GM12878 (cell line): ENCODE results near the gene PRKAR2B. TPM values are rescaled to one million over a fixed set of nuclear protein-coding genes. Genes with fewer than 3 reads are reported as not detected.

Source experiments
- ATAC-seq: fragments of 200-7000 bp; cut with Tn5 transposase; 3 replicates; pipeline ENCODE4 v1.9.1; 2020; ENCODE audit warnings: mild to moderate bottlenecking, moderate library complexity
- BruUV-seq: library from RNA; stranded (reverse); fragments of 400-500 nt; replicated peaks from 2 replicates; lab custom pipeline; 2021; lab: Mats Ljungman, UMichigan
- CTCF ChIA-PET: fragments of 300-600 bp; sonication (Branson Sonifier 250); formaldehyde crosslinking; extraction: SDS; loops from one replicate; lab custom pipeline; 2021; ENCODE audit warnings: inconsistent platforms; lab: Yijun Ruan, JAX
- POLR2A ChIA-PET: fragments of 350-600 bp; formaldehyde crosslinking; extraction: SDS; loops from one replicate; lab custom pipeline; 2021; ENCODE audit warnings: inconsistent platforms; lab: Charles Lee
- RAD21 ChIA-PET: fragments of 300-600 bp; sonication (Branson Sonifier 250); formaldehyde crosslinking; loops from one replicate; lab custom pipeline; 2023; ENCODE audit warnings: antibody characterized with exemption; ENCODE audit not compliant: unreplicated experiment; lab: Charles Lee
- SMC1A ChIA-PET: fragments of 300-600 bp; sonication (Branson Sonifier 250); formaldehyde crosslinking; loops from one replicate; lab custom pipeline; 2023; ENCODE audit not compliant: unreplicated experiment, uncharacterized antibody; lab: Charles Lee
- DNase-seq: peaks from one replicate; pipeline ENCODE4 v3.0.0-alpha.2; 2011; ENCODE audit warnings: low read depth, low spot score
- FAIRE-seq: peaks from 3 replicates; lab custom pipeline; 2011; peaks lifted over from hg19 to GRCh38; lab: Jason Lieb, UNC
- H2AFZ ChIP-seq: 2 replicates; pipeline ENCODE4 v1.6.0; 2011; ENCODE audit warnings: low read depth, low read length, control low read depth; ENCODE audit not compliant: control insufficient read depth
- H3K27ac ChIP-seq: 2 replicates; pipeline ENCODE4 v1.5.1; 2011; ENCODE audit warnings: control low read depth; ENCODE audit not compliant: control insufficient read depth, insufficient read depth
- H3K27me3 ChIP-seq, 2 experiments: replicated peaks in 1 of 2; 2 replicates each; pipeline versions ENCODE4 v1.6.0 to v1.6.1; 2011; ENCODE audit warnings: low read length in 1 of 2; ENCODE audit not compliant: control insufficient read depth in 2 of 2, insufficient read depth in 2 of 2
- H3K36me3 ChIP-seq, 2 experiments: 2 replicates each; pipeline ENCODE4 v1.5.1; 2011; ENCODE audit warnings: low read length in 1 of 2; ENCODE audit not compliant: control insufficient read depth in 2 of 2, insufficient read depth in 2 of 2
- H3K4me1 ChIP-seq: 2 replicates; pipeline ENCODE4 v1.6.1; 2011; ENCODE audit warnings: mild to moderate bottlenecking, low read length, moderate library complexity, mixed read lengths; ENCODE audit not compliant: control insufficient read depth, insufficient read depth
- H3K4me2 ChIP-seq: 2 replicates; pipeline ENCODE4 v1.6.0; 2011; ENCODE audit warnings: control low read depth; ENCODE audit not compliant: control insufficient read depth, insufficient read depth
- H3K4me3 ChIP-seq: fragments of 200-600 bp; sonication (generic); 2 replicates; pipeline ENCODE4 v1.5.1; 2016
- H3K79me2 ChIP-seq: 2 replicates; pipeline ENCODE4 v1.6.0; 2011; ENCODE audit warnings: low read length; ENCODE audit not compliant: control insufficient read depth, insufficient read depth
- H3K9ac ChIP-seq: 2 replicates; pipeline ENCODE4 v1.8.0; 2011; ENCODE audit warnings: low read length, control low read depth, mixed read lengths; ENCODE audit not compliant: control insufficient read depth, insufficient read depth
- H3K9me3 ChIP-seq: replicated peaks from 3 replicates; pipeline ENCODE4 v1.5.1; 2011; ENCODE audit warnings: mild to moderate bottlenecking, low read length; ENCODE audit not compliant: control insufficient read depth, insufficient read depth
- H4K20me1 ChIP-seq: 2 replicates; pipeline ENCODE4 v1.6.0; 2011; ENCODE audit not compliant: control insufficient read depth, insufficient read depth
- EP300 ChIP-seq, 2 experiments: fragments of 150-350 bp in 1 of 2; IDR thresholded peaks; 2 replicates each; pipeline ENCODE4 v1.6.1; 2011 to 2012; ENCODE audit warnings: low read depth in 2 of 2, low read length in 2 of 2, borderline replicate concordance in 1 of 2, improper control_type of control experiment in 1 of 2, inconsistent platforms in 1 of 2; ENCODE audit not compliant: control insufficient read depth in 1 of 2
- EZH2 ChIP-seq: IDR thresholded peaks from 2 replicates; pipeline ENCODE4 v1.6.1; 2012; ENCODE audit warnings: low read depth, mild to moderate bottlenecking, control low read depth, inconsistent platforms, low read length, borderline replicate concordance; ENCODE audit not compliant: control insufficient read depth
- KAT2A ChIP-seq: conservative IDR thresholded peaks from 2 replicates; pipeline ENCODE4 v1.6.1; 2011; ENCODE audit warnings: low read depth, low read length; ENCODE audit not compliant: control insufficient read depth
- PAX5 ChIP-seq: IDR thresholded peaks from 2 replicates; pipeline ENCODE4 v1.6.1; 2011; ENCODE audit warnings: low read depth, low read length, borderline replicate concordance
- RFX5 ChIP-seq: IDR thresholded peaks from 2 replicates; pipeline ENCODE4 v1.6.1; 2011; ENCODE audit warnings: low read depth, low read length, improper control_type of control experiment
- SMAD5 ChIP-seq: IDR thresholded peaks from 2 replicates; pipeline ENCODE4 v1.6.1; 2016; ENCODE audit warnings: antibody characterized with exemption, low read depth
- ZNF622 ChIP-seq: fragments of 450-650 bp; IDR thresholded peaks from 2 replicates; pipeline ENCODE4 v1.6.1; 2017; ENCODE audit warnings: mild to moderate bottlenecking, inconsistent platforms
- in situ Hi-C: fragments of 300-500 bp; cut with MboI; formaldehyde crosslinking; loops from 9 replicates; pipeline ENCODE4 v1.14.3; 2018; ENCODE audit warnings: mixed read lengths
- intact Hi-C: fragments of 100-400 bp; cut with micrococcal nuclease; formaldehyde crosslinking; loops from one replicate; pipeline ENCODE4 v1.14.2; 2022; ENCODE audit not compliant: unreplicated experiment
- polyA plus RNA-seq, 11 experiments: library from polyadenylated mRNA; depleted of rRNA in 4 of 11; unstranded in 6 of 11; stranded (reverse) in 5 of 11; fragments of >200 nt; fragmentation: Nextera tagmentation in 4 of 11; fragmentation: Illumina TruSeq in 1 of 11; extraction: Ambion mirVana in 4 of 11; extraction: Trizol in 1 of 11; gene quantifications; 1 replicate in 1 of 11; 2 replicates in 10 of 11; pipeline versions ENCODE4 v1.2.1 to v1.2.3, GENCODE V29; 2011 to 2016; ENCODE audit warnings: inconsistent platforms in 2 of 11, missing spikeins in 2 of 11, low read depth in 1 of 11
- total RNA-seq, 4 experiments: library from RNA; depleted of rRNA in 3 of 4; stranded (reverse); fragments of >200 nt in 3 of 4; fragmentation: Illumina TruSeq in 1 of 4; extraction: Trizol in 1 of 4; gene quantifications; 2 replicates each; pipeline versions ENCODE4 v1.2.1 to v1.2.3, GENCODE V29; 2013 to 2021
- TF ChIP-seq, protein P1 (sequence below): fragments of 450-650 bp; IDR thresholded peaks from 2 replicates; pipeline ENCODE4 v1.6.1; 2016; ENCODE audit warnings: mild to moderate bottlenecking, moderate library complexity, borderline replicate concordance
- TF ChIP-seq, protein P2 (sequence below): fragments of 450-650 bp; IDR thresholded peaks from 2 replicates; pipeline ENCODE4 v1.6.1; 2016; ENCODE audit warnings: mild to moderate bottlenecking
- TF ChIP-seq, protein P3 (sequence below): IDR thresholded peaks from 2 replicates; pipeline ENCODE4 v1.6.1; 2012; ENCODE audit warnings: low read length, inconsistent platforms
- TF ChIP-seq, protein P4 (sequence below): fragments of 450-650 bp; IDR thresholded peaks from 2 replicates; pipeline ENCODE4 v1.6.1; 2017; ENCODE audit warnings: low read depth, mild to moderate bottlenecking, moderate library complexity
- TF ChIP-seq, protein P5 (sequence below): IDR thresholded peaks from 2 replicates; pipeline ENCODE4 v1.6.1; 2011; ENCODE audit warnings: borderline replicate concordance, low read depth, mild to moderate bottlenecking, moderate library complexity, mixed read lengths, low read length; ENCODE audit not compliant: insufficient read depth; ENCODE audit errors: extremely low read length

The PRKAR2B gene
- total and polyA plus RNA-seq, 10 of the 15 experiments (the other 5 are each of a cell fraction or from before 2014, with no cell fraction given): 0.01 to 0.18 (median 0.04) TPM; not detected in 4

DNA sequence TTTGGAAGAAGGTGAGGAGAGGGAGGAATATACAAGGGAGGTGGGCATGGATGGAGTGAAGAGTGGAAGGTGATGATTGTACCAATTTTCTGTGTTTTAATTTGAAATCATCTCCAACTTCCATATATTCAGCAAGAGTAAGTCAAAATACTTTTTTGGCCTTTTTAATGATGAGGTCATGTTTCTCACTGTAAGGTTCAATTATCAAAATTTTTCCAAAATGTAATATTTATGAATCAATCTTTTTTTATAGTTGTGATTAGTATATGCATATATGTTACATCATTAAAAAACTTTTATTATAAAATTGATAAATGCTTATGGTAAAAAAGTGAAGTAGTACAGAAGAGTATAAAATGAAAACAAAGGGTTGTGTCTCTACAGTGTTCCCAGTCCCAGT lies 40.7 kb downstream of the PRKAR2B start:
- H3K27me3 ChIP-seq: 0 out of 4 replicates have a peak, but pooled peaks cover 0 to 2% of the 10 kb centered on the region in 2 experiments
- CTCF ChIA-PET: no interaction called here
- RAD21 ChIA-PET: no interaction called here
- no peaks in the 10 kb centered on the region for H3K79me2 ChIP-seq
- TF ChIP-seq EZH2 (no peak), PAX5 (no peak), RFX5 (no peak), KAT2A (no peak), SMAD5 (no peak), EP300 (IDR thresholded peaks at IDR 0.05; ENCODE audit: borderline replicate concordance in 1 of 2, control insufficient read depth in 1 of 2, low read depth in 2 of 2, low read length in 2 of 2) (no peak), ZNF622 (no peak)
- TF ChIP-seq, protein P1, sequence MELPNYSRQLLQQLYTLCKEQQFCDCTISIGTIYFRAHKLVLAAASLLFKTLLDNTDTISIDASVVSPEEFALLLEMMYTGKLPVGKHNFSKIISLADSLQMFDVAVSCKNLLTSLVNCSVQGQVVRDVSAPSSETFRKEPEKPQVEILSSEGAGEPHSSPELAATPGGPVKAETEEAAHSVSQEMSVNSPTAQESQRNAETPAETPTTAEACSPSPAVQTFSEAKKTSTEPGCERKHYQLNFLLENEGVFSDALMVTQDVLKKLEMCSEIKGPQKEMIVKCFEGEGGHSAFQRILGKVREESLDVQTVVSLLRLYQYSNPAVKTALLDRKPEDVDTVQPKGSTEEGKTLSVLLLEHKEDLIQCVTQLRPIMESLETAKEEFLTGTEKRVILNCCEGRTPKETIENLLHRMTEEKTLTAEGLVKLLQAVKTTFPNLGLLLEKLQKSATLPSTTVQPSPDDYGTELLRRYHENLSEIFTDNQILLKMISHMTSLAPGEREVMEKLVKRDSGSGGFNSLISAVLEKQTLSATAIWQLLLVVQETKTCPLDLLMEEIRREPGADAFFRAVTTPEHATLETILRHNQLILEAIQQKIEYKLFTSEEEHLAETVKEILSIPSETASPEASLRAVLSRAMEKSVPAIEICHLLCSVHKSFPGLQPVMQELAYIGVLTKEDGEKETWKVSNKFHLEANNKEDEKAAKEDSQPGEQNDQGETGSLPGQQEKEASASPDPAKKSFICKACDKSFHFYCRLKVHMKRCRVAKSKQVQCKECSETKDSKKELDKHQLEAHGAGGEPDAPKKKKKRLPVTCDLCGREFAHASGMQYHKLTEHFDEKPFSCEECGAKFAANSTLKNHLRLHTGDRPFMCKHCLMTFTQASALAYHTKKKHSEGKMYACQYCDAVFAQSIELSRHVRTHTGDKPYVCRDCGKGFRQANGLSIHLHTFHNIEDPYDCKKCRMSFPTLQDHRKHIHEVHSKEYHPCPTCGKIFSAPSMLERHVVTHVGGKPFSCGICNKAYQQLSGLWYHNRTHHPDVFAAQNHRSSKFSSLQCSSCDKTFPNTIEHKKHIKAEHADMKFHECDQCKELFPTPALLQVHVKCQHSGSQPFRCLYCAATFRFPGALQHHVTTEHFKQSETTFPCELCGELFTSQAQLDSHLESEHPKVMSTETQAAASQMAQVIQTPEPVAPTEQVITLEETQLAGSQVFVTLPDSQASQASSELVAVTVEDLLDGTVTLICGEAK: no peak
- TF ChIP-seq, protein P2, sequence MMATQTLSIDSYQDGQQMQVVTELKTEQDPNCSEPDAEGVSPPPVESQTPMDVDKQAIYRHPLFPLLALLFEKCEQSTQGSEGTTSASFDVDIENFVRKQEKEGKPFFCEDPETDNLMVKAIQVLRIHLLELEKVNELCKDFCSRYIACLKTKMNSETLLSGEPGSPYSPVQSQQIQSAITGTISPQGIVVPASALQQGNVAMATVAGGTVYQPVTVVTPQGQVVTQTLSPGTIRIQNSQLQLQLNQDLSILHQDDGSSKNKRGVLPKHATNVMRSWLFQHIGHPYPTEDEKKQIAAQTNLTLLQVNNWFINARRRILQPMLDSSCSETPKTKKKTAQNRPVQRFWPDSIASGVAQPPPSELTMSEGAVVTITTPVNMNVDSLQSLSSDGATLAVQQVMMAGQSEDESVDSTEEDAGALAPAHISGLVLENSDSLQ: no peak
- TF ChIP-seq, protein P3, sequence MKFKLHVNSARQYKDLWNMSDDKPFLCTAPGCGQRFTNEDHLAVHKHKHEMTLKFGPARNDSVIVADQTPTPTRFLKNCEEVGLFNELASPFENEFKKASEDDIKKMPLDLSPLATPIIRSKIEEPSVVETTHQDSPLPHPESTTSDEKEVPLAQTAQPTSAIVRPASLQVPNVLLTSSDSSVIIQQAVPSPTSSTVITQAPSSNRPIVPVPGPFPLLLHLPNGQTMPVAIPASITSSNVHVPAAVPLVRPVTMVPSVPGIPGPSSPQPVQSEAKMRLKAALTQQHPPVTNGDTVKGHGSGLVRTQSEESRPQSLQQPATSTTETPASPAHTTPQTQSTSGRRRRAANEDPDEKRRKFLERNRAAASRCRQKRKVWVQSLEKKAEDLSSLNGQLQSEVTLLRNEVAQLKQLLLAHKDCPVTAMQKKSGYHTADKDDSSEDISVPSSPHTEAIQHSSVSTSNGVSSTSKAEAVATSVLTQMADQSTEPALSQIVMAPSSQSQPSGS: no peak
- TF ChIP-seq, protein P4, sequence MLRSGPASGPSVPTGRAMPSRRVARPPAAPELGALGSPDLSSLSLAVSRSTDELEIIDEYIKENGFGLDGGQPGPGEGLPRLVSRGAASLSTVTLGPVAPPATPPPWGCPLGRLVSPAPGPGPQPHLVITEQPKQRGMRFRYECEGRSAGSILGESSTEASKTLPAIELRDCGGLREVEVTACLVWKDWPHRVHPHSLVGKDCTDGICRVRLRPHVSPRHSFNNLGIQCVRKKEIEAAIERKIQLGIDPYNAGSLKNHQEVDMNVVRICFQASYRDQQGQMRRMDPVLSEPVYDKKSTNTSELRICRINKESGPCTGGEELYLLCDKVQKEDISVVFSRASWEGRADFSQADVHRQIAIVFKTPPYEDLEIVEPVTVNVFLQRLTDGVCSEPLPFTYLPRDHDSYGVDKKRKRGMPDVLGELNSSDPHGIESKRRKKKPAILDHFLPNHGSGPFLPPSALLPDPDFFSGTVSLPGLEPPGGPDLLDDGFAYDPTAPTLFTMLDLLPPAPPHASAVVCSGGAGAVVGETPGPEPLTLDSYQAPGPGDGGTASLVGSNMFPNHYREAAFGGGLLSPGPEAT: no peak
- TF ChIP-seq, protein P5, sequence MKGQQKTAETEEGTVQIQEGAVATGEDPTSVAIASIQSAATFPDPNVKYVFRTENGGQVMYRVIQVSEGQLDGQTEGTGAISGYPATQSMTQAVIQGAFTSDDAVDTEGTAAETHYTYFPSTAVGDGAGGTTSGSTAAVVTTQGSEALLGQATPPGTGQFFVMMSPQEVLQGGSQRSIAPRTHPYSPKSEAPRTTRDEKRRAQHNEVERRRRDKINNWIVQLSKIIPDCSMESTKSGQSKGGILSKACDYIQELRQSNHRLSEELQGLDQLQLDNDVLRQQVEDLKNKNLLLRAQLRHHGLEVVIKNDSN: no peak
- BruUV-seq: no TSS peak
- no peak overlapping the region for H3K4me2 ChIP-seq
- ATAC-seq (no peak), DNase-seq (no peak), FAIRE-seq (no peak)
- SMC1A ChIA-PET: no interaction called here
- in situ Hi-C loops: no loop called here
- H3K4me1 ChIP-seq: no peaks in the 10 kb centered on the region
- no peaks in the 10 kb centered on the region for H3K9me3 ChIP-seq
- POLR2A ChIA-PET: no interaction called here
- no peaks in the 10 kb centered on the region for H3K36me3 ChIP-seq
- H4K20me1 ChIP-seq: no peaks in the 10 kb centered on the region
- H3K4me3 ChIP-seq: no peak overlapping the region
- H2AFZ ChIP-seq: no peak overlapping the region
- intact Hi-C loops: no loop called here
- H3K27ac ChIP-seq: no peak overlapping the region
- H3K9ac ChIP-seq: no peak overlapping the region
